GM21529 (cell line): ENCODE measurements around the gene ORC5.
"Not testable (repeated sequence)": the region's sequence is repeated elsewhere in the genome, so short reads cannot be mapped to it uniquely, and the experiment has no call there.

Source experiments
- ATAC-seq: cut with Tn5 transposase; IDR thresholded peaks from one replicate; pipeline ENCODE4 v1.9.1; 2021; ENCODE audit not compliant: unreplicated experiment

The ORC5 gene

DNA sequence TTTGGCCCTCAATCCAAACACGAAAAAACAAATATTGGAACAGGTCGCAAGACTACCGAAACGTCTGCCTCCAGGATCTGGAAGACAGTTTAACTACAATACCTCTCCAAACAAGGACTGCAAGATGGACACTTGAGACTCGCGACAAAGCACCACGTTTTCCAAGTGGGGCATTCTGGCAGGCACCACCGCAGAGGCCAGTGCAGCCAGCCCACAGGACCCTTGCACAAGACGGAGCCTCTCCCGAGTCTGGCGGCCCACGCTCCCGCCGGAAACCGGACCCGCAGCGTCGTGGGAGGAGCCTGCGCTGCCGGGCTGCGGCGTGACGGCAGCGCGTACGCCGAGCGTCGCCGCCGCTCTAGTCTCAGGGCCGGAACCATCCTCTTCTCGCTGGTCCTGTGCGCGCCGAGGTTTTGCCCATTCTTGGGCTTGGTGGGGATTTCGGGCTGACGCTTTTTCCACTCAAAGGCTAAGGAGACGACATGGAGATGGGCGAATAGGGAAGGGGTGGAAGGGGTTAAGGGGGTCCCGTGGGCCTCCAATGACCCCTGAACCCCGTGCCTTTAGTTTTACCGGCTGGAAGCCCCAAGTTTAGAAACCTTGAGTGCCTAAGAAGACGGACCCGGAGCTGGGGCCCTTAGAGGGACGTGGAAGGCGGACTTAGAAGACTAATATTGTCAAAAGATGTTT is at the start of gene ORC5:
ORC5 (minus strand) TSS at position 283 of the 690 bp plus-strand sequence; CDS start at position 174, 109 bp downstream.
- peak; percentile 99 for ATAC-seq

- no peak for ATAC-seq
These were observed 47.8 kb upstream of the ORC5 start for GRCh38 chr7:104255616-104256015.

DNA sequence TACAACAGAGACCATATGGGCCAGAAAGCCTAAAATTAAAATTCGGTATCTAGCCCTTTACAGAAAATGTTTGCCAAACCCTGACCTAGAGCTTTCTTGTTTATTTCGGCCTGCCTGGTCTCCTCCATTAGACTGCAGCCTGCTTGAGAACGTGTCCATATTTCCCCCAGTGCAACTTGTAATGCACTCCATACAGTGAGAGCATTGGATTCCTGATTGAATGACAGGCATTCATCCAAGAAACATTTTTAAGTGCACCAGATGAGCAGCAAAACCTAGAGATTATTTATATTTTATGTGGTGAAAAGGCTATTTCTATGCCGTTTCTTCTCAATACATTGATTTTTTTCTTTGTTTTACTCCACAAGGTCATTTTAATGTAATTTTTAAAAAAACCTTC is 47.4 kb upstream of the ORC5 start:
- ATAC-seq: no peak

GRCh38 chr7:104254696-104255095 is 46.9 kb upstream of the ORC5 start:
- no peak for ATAC-seq

- no peak for ATAC-seq
These were observed 44.8 kb upstream of the ORC5 start for GRCh38 chr7:104252409-104253134.

- no peak for ATAC-seq
These were observed 34.8 kb upstream of the ORC5 start for GRCh38 chr7:104242638-104243037.

DNA sequence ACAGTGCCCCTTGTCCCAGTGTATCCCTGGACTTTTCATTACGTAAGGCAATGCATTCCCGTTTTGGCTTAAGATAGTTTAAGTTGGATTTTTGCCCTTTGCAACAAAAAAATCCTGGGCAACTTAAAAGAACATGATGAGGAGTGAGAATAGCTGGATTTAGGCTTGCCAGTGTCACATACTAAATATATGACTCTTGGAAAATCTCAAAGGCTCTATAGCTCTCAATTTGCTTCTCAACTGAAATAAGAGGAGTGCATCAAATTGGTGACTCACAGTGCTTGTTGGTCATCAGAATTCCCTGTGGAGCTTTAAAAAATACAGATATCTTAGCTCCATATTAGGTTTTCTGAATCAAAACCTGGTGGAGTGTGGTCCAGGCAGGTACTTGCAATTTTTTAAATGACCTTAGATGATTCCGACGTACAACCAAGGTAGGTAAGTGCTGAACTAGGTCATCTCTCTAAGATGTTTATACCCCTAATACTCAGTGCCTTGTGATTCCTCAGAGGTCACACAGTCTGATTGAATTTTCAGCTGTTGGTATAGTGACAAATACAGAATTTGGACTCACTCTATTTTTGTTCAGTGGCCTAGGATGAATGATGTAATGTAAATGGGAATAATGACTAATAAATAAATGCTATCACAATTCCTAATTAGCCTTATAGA is 33.9 kb upstream of the ORC5 start:
- no peak for ATAC-seq

DNA sequence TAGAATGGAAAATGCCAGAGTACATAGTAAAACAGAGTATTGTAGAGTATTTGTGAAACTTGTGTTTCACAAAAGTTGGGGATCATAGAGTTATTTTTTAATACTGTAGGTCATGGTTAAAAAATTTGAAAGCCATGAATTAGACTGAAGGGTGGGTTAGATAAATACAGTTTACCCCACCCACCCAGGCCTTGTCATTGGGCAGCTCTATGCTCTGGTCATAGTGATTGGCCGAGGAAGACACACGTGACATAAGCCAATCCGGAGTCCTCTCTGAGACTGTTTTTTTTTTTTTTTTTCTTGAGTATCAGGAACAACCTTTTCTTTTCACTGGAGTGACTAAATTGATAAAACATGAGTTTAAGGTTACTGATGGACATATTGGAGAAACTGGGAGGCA is 33.3 kb upstream of the ORC5 start:
- ATAC-seq: no peak

- no peak for ATAC-seq
These were observed 32.6 kb upstream of the ORC5 start for GRCh38 chr7:104240401-104240800.

DNA sequence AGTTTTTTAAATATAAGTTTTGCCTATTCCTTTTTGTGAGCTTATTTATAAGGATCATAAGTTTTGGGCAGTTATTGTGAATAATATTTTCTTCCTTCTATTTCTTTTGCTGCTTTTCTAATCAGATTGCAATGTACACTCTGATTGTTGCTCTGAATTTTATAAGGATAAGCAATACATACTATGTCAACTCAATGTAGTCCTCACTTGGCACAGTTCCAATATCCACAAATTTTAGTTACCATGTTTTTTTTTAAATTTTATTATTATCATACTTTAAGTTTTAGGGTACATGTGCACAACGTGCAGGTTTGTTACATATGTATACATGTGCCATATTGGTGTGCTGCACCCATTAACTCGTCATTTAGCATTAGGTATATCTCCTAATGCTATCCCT is 27.2 kb upstream of the ORC5 start:
- not testable (repeated sequence) for ATAC-seq

DNA sequence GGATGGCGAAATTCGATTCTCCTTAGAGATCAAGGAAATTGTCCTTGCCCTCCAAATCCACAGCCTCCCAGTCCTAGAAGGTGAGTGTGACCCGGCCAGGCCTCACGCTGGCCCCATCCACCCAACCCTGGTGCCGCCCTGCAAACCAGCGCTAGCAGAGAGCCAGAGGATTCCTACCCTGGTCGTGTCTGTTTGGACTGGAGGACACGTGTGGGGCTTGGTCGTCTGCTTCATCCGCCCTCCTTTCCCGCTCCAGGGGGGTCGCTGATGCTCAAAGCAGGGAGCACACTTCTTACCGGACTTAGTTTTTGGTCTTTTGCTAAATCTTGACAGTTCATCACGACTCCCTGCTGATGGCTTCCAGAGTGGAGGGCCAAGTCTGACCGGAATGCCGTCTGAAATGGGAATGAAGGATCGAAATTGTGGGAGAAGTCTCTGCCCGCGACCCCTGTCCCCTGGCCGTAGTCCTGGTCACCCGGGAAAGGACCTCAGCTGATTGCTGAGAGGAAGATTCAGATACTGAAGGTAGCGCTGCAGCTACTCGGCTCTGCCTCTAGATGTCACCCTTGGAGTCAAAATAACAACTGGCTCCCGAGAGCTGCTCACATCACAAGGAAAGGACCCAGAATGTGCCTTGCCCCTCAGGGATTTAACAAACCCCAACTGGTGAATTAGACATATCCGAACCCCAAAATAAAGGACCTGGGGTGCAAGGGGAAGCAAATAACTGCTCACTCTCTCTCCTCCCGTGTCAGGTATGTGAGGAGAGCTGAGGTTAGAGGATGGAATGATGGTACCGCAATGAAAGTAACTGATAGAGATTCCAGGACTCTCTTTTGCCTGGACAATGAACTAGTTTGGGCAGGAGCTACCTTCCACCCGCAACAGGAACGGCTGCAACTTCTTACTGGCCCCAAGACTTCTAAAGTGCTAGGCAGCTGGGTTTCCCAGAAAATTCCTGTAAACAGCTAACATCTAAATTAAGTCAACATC is 23.5 kb upstream of the ORC5 start:
- ATAC-seq: peak; percentile 97

GRCh38 chr7:104230606-104231005 is 22.8 kb upstream of the ORC5 start:
- no peak for ATAC-seq

GRCh38 chr7:104228442-104228841 is 20.6 kb upstream of the ORC5 start:
- ATAC-seq: no peak

DNA sequence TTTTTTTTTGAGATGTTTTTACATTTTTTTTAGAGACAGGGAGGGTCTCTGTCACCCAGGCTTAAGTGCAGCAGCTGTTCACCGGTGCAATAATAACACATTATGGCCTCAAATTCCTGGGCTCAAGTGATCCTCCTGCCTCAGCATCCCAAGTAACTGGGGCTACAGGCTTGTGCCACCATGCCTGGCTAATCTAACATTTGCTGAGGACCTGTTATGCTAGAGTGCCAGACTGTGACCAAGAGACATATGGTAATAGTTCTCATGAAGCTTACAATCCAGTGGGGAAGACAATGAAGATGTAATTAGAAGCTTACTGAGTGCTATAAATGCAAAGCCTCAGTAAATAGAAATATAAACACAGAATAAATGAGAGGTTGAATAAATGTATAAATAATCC is 17.6 kb upstream of the ORC5 start:
- ATAC-seq: no peak

- no peak for ATAC-seq
These were observed 9.8 kb upstream of the ORC5 start for GRCh38 chr7:104217620-104218019.

- no peak for ATAC-seq
These were observed 1.2 kb upstream of the ORC5 start for GRCh38 chr7:104209063-104209462.

DNA sequence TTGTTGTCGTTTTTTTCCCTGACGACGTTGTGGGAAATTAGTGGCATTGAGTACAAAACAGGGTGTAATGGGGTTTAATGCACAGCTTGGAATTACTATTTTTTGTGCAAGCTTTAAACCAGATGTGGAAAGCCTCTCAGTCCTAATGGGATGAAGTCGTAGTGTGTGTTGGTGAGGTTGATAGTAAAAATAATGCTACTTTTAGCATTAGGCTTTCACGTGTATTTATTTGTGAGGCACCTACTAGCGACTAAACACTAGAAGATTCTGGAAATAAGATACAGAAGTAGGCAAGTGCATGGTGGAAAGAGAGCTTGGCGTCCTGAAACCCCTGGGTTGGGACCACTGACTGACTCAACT is 588 bp upstream of the ORC5 start:
- no peak for ATAC-seq

DNA sequence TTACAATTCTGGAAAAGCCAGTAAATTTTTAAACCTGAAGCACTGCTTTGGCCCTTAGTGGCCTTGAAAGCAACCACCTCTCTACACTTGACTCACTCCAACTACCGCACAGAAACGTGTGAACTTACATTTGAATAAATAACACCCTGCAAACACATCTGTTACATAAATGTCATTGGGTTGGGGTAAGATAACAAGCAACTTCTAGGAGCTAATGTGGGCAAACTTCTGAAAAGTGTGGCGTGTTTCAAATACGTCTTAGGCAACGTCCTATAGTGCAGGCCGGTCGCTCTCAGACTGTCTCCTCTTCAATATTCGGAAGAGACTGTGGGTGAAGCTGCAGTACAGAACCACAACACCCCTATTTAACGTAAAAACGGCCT is 474 bp downstream of the ORC5 start:
- peak; percentile 28 for ATAC-seq

GRCh38 chr7:104206841-104207240 is 972 bp downstream of the ORC5 start:
- ATAC-seq: no peak

- no peak for ATAC-seq
These were observed 9.0 kb downstream of the ORC5 start for GRCh38 chr7:104198673-104199278.

DNA sequence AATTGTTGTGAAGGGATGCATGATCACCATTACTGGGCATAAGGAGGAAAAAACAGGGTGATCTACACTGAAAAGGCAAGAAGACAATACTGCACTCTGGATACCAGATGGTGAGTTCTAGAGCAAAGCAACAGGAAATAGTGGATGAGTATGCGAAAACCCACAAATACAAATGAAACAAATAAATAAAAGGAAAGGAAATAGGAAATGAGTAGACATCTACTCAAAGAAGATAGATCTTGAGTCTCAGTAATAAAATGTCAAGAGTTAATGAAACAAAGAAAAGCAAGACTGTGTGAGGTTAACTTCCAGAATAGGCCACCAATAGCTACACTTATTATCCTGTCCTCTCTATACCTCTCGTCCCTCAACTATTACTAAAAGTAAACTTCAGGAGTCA is 11.7 kb downstream of the ORC5 start:
- no peak for ATAC-seq
